COLO829 (cell line): ENCODE results near the gene TBX20.

ENCODE experiments used
- DNase-seq: peaks from one replicate; pipeline ENCODE4 v3.0.0; 2012; ENCODE audit warnings: low spot score

Gene TBX20, protein sequence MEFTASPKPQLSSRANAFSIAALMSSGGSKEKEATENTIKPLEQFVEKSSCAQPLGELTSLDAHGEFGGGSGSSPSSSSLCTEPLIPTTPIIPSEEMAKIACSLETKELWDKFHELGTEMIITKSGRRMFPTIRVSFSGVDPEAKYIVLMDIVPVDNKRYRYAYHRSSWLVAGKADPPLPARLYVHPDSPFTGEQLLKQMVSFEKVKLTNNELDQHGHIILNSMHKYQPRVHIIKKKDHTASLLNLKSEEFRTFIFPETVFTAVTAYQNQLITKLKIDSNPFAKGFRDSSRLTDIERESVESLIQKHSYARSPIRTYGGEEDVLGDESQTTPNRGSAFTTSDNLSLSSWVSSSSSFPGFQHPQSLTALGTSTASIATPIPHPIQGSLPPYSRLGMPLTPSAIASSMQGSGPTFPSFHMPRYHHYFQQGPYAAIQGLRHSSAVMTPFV

DNA sequence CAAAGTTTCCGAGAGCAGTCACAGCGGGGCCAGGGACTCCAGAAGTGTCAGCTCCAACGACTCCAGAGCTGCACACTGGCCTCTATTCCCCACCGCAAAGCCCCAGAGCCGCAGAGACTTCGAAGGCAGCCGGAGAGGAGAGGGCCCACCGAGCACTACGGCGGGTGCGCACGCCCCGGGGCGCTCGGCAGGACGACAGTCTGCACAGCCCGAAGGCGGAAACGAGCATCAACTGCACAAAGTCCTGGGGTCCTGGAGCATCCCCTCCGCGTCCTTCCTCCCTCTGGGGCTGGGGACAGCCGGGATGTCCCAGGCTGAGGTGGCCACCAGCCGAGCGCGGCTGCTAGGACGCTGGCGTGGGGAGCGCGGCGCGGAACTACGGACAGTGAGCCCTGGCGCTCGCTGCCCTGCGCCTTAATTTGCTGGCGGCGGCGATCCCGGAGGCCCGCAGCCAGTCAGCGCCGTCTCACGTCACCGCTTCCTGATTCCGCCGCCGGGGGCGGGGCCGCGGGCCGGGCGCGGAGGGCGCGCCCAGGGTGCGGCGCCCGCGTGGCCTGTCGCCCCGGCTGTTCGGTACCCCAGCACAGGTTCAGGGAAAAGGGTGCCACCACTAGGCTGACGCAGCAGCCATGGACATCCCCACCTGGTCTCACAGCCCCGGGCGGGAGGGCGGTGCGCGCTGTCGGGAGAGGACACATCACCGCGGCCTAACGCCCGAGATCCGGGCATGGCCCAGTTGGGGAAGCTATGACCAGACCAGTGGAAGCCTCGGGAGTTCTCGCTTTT is at the start of gene TBX20:
Gene TBX20, minus strand, starts transcription at position 391 of the 786 bp plus-strand sequence. CDS start 480 bp downstream, outside the sequence.
- DNase-seq, result no peak

DNA sequence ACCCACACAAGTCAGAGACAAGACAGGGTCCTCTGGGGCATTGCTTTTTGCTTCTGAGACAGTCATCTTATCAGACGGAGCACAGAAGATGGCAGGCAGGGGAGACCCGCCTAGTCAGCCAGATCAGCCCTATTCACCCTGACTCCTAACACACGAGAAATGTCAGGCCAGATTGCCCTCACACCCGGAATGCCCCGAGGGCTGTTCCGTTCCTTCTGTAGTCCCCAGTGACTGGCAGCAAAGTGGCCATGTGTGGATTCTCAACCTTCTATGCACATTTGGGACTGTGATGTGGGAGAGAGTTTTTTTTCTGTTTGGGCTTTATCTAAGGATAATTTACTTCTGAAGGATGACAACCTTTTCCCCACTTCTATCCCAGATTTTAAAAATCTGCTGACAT is 35.5 kb upstream of the TBX20 start:
- no peak for DNase-seq

DNA sequence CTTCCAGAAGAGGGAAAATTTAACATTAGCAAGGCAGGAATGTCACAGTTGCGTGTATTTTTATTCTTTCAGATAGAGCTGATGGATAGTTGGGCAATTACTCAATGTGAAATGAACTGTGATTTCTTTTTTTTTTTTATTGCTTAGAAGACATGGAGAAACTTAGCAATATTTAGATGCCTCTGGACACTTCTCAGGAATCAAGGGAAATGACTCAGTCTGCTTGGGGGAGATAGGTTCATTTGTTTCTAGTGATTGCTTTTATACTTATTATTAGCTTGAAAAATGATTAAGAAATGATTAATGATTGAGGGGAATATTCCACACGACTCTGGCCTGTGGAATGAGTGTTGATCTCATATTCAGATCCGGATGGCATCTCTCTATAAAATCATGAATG is 33.1 kb upstream of the TBX20 start:
- no peak for DNase-seq

DNA sequence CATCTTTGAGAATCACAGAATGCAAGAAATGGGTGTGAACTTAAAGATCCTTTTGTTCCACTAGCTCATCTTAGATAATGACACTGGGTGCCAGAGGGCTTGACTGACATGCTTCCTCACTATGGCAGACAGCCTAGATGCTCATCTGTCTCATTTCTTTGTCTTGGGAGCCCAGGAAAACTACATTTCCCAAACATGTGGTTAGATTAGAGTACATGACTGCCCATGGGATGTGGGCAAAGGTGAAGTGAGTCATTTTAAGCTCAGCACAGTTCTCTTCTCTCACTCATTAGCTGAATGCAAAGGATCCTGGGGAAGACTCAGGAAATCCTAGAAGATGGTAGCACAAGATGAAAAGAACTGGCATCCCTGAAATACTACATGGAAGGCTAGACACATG is 32.5 kb upstream of the TBX20 start:
- no peak for DNase-seq

DNA sequence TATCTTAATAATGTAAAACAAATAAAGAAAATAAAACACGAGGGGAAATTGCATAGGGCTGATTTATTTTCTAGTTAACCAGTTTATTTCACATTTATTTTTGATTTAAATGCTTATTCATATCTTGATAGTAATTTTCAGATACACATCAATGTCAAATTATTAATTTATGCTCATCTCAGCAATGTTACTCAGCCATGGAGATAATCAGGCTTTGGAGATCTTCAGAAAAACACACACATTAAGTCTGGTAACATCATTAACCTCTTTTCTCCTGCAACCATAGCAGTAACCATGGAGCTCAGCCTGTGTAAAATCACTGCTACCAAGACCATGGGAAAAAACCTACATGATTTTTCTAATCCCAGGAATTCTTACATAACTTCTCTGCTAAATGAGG is 31.9 kb upstream of the TBX20 start:
- no peak for DNase-seq

DNA sequence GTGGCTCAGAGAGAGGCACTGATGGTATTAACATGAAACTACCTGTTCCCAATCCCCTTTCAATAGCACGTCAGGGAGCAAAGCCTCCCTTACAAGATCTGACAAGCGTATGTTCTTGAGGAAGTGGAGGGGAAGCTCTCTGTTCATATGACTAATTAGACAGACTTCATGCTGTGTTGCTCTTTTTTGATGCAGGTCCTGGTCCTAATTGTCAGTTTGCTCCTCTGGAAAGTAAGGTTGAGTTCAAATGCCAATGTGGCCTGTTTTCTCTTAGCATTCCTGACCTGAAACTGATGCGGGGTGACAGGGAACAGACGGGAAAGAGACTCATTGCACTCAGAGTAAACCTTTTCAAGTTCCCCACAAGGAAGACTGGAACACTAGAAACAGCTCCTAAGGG is 27.0 kb upstream of the TBX20 start:
- no peak for DNase-seq

DNA sequence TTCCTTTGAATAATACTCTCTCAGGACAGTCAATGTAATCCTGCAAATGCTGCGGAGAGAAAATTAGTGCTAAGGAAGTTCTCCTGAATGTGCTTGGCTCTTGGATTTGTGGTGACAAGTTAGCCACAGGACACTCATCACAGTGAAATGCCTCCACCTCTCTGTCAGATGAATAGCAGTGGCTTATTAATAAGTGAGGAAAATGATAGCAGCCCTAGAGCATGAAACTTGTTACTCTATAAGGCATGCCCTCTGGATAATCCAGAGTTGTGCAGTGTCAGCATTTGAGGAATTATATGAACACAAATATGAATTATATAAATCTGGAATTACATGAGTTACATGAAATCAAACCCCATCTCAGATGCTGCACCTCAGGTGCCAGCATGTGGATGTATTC is 23.5 kb upstream of the TBX20 start:
- DNase-seq, result no peak

DNA sequence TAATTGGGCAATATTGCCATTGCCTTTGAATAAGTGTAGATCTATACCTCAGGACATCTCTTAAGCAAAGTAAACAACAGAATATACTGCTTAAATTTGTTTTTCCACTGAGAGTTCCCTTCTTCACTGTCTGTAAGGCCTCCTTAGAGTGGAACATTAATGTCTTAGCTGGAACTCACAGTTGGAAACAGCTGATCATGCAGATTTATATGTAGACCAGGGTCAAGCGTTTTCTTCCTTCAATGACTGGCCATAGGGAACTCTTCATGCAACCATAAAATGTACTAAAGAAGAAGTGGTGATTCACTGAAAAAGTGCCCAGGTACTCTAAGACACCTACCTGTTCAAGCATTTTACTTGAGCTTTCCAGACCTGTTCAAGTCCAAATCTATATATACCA is 18.3 kb upstream of the TBX20 start:
- DNase-seq, result no peak

DNA sequence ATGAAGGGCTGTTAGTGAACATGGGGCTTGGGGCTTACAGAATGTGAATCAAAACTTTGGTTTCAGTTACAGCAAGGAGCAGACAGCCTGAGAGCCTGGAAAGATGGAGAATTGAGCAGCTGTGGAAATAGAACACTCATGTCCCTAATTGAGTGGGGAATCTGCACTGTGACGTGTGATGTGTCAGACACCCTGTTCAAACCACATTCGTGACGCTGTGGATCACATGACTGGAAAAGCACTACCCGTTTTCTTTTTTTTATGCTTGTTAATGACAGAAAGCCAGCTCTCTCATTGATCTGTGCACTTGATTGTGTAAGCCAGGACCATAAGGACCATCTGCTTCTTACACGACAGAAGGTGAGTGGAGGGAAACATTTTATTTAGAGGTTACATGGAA is 15.1 kb upstream of the TBX20 start:
- DNase-seq, result no peak

DNA sequence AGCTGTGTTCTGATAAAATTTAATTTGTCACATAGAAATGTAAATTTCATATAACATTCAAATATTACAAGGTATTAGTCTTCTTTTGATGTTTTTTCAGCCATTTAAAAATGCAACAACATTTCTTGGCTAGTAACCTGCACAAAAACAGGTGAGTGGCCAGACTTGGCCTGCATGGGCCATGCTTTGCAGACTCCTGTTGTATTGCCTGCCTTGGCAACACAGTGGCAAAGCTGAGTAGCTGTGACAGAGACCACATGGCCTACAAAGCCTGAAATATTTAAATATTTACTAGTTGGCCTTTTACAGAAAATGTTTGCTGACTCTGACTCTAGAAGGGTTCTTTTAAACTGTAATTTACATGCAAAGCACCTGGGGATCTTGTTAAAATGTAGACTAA is 13.5 kb upstream of the TBX20 start:
- no peak for DNase-seq

DNA sequence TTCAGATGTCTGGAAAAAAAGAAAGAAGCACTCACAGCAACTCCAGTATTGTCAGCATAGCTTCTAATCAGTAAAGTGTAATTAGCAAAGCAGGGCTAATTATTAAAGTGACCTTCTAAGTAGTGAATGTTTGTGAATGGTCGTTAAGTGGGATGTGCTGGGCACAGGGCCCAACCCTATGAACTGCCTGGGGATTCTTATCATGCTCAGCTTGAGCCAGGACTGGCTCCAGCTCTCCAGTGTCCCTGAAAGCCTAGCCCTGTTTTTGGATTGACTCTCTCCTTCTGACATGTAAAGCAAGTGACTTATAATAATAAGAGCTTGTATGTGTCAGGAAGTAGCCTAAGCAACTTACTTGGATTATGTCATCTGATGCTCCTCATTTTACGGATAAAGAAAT is 9.5 kb upstream of the TBX20 start:
- no peak for DNase-seq

DNA sequence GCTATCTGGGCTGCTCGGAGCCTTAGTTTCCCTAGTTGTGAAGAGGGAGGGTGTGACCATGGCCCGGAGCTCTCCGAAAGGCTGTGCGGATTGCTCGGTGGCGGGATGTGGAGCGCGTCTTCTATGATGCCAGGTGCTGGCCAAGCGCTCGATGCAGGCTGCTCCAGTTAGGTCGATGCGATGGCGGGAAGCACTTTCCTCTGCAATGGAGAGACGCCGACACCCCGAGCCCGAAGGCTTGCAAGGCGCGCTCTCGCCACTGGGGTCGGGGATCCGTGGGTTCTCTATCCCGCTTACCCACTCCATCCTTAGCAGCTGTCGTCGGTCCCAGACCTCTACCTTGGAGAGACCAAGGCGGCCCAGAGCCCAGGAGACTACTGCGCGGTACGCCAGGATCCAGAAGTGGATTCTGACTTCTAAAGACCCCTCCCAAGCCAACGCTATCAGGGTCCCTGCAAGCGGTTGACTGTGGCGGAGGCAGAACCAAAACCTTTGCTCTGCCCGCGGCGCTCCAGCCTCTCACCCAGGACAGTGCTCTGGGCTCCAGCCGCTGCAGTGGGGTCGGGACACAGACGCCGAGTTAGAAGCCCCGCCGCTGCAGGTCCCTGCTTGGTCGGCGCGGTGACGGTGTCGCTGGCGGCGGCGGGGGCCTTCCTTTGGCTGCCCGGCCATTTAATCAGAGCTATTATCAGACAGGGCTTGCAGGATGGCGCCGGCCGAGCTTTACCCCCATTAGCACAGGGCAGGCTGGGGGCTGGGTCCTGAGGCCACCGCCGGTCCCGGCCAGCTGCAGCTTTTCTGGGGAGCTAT is 7.8 kb upstream of the TBX20 start:
- no peak for DNase-seq

DNA sequence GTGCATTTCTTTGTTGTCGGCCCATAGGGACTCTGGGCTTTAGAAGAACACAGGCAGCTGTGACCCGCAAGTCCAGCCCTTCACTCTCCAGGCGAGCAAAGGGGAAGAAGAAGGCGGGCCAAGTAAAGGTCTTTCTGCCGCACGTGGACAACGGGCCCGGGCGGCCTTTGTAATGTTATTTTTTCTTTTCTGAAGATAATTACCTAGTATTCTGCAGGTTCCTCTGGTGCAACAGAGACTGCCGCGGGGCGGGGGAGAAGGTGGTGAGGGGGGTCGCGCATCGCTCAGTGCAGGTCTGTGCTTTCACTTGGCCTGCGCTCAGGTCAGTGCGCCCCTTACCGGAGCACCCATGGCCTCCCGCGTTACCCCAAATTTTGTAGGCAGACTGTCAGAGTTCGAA is 7.1 kb upstream of the TBX20 start:
- no peak for DNase-seq

DNA sequence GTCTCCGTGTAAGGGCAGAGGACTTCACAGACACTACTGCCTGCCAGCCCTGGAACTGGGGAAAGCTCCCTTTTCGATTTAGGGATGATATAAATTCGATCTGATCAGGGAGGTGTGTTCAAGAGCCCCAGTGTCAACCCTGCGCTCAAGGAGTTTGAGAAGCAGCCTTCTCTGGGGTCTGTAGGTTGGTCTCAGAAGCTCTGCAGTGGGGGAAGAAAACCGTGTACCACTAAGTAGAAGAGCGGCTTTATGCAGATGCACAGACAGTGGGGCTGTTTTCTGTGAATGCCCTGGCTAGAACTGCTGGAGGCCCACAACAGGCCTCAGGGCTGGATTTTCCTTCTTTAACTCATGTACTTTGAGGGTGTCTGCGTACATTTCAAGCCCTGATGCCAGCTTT is 6.3 kb upstream of the TBX20 start:
- DNase-seq, result no peak

DNA sequence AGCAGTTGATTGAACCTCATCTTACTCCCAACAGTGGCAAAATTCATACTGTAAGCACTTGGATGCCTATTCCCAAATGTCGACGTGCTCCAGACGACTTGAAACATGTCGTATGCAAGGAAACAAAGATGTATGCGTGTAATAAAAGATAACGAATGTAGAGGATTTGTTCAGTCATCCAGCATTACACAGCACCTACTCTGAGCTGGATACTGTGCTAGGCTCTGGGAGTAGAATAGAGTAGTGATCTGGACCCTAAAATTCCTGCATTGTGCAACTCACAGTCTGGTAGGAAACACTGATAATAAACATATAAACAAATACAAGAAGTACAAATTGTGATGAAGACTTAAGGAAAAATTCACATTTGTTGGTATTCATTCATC is 5.6 kb upstream of the TBX20 start:
- DNase-seq, result no peak

DNA sequence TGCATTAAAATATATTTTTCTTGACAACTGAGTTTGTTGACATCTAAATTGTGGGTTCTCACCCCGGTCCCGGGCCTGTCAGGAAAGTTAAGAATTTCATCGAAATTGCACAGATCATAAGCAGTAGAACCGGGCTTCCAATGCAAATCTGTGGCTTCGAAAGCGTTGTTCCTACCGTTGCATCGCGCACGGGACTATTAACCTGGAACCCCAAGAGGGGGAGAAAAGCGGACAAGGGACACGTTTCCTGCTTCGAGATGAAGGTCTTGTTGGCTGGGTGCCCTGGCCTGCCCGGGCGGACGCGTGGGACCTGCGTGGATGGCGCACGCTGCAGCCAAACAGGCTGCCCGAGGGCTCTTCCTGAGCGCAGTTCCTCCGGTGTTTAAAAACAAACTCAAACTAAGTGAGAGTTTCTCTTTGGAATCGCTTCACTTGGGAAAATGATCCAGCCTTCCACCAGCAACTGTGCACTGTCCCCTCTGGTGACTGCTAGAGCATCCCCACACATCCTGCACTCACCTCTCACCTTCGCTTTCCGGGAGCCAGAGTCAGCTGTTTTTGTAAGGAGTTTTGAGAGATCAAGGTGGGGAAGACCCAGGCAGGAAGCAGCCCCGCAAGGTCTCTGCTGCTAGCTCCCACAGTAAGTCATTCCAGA is 5.1 kb upstream of the TBX20 start:
- no peak for DNase-seq

DNA sequence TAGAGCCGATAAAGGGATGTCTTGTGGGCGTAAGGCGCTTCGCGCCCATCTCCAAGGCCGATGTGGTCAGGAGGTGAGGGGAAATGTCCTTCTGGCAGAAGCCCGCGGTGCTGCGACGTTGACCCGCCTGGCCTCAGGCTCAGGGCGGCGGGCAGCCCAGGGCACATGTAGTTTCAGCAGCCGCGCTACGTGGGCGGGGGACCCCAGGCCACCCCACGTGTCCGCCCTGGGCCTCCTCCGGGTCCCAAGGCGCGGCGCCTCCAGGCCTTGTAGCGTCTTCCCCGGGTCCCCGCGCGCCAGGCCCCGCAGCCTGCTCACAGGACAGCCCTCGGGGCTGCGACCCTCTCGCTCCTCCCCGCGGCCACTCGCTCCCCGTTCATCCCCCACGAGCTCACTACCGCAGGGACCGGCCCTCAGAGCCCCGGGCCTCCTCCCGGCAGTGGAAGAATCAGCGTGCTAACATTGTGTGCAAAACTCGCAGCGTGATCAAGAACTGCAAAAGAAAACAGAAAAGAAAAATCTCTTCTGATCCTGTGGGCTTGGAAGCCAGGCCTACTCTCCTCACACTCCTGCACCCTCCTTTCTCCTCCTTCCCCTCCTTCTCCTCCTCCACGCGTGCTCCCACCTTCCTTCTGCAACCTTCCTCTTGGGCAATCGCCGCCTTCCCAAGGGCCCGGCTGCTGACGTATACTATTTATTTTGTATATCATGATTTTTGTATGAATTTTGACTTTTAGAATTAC is 4.4 kb upstream of the TBX20 start:
- no peak for DNase-seq

DNA sequence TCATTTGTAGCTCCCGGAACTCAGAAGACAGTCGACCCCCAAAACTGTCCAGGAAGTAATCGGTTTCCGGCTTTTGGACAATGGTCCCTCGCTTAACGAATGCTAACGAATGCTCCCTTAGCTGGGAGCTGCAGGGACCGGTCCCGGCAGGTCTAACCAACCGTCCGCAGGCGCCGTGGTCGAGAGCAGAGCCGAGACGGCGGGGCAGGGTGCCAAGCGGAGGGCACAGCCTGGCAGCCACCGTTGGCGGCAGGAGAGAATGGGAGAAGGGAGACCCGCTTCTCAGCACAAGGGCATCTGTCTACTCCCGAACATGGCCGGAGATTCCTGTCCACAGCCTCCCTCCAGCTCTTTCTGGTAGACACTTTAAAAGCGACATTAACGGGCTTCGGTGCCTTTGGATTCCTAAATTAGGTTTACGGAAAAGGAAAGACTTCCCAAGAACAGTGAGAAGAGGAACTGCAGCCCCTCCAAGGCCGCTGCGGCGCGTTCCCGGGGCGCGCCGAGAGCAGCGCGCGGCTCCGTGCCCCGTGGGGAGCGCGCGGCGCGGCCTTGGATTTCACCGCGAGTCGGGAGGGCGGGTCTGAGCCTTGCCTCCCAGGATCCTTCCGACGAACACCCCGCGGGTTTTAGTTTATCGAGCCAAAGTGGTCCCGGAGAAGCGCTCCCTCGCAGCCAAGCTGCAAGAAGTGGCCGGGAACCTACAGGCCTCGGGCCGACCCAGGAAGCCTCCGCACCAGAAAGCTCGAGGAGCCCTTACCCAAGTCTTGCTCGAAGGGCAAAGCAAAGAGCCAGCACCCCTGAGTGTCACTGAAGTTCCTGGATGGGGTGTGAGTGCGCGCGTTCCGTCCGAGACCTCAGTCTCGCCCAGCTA is 3.6 kb upstream of the TBX20 start:
- no peak for DNase-seq

DNA sequence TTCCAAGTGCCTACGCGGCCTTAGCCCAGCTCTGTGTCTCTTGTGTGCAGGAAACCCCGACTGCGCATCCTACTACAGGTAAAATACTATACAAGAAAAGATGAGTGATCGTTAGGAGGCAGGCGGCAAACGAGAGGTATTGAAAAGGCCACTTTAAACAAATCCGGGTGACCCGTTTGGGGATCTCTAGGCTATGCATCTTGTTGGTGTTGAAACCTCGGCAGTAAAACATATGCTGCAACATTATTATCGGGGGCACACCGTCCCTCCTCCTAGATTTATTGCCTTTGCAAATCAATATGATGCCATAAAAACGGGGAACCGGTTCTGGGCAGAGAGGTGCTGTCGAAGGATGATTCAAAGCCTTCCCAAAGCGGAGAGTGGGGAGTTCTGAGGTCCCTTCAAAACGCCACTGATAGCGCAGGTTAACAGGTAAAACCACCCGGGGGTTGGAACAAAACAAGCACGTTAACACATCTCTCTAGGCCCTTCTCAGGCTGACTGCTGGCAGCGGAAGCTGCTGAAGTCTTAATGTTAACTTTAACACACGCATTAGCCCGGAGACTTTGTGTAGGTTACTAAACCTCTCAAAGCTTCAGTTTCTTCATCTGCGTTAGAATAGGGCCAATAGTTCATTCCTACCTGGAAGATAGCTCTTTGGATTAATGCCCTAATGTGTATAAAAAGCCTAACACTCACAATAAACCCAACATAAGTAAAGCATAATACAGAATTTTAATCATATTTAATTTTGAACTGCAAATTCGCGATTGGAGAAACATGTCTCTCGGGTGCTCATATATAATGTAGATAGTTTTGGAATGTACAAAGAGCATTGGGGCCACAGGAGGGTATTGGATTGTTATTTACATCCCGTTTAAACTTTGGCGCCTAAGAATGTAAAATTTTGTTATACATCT is 2.6 kb upstream of the TBX20 start:
- DNase-seq, result no peak
